ENCODE measurements around the gene DOK5.

- TF ChIP-seq, protein P1, sequence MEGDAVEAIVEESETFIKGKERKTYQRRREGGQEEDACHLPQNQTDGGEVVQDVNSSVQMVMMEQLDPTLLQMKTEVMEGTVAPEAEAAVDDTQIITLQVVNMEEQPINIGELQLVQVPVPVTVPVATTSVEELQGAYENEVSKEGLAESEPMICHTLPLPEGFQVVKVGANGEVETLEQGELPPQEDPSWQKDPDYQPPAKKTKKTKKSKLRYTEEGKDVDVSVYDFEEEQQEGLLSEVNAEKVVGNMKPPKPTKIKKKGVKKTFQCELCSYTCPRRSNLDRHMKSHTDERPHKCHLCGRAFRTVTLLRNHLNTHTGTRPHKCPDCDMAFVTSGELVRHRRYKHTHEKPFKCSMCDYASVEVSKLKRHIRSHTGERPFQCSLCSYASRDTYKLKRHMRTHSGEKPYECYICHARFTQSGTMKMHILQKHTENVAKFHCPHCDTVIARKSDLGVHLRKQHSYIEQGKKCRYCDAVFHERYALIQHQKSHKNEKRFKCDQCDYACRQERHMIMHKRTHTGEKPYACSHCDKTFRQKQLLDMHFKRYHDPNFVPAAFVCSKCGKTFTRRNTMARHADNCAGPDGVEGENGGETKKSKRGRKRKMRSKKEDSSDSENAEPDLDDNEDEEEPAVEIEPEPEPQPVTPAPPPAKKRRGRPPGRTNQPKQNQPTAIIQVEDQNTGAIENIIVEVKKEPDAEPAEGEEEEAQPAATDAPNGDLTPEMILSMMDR (IDR thresholded peaks at IDR 0.05), result no peak
- no peak for TF ChIP-seq POLR2A (IDR thresholded peaks at IDR 0.05)
Observed at GRCh38 chr20:54456961-54457360, 18.4 kb upstream of the DOK5 start.

Measured in prostate gland (tissue), 2 donors.